ENCODE measurements around the gene CTNNA2. TPM values are rescaled to one million over a fixed set of nuclear protein-coding genes. Genes with fewer than 3 reads are reported as not detected.

Gene CTNNA2
- total and polyA plus RNA-seq, 8 donors = 0.08 to 0.56 (median 0.17) TPM; not detected in 2

DNA sequence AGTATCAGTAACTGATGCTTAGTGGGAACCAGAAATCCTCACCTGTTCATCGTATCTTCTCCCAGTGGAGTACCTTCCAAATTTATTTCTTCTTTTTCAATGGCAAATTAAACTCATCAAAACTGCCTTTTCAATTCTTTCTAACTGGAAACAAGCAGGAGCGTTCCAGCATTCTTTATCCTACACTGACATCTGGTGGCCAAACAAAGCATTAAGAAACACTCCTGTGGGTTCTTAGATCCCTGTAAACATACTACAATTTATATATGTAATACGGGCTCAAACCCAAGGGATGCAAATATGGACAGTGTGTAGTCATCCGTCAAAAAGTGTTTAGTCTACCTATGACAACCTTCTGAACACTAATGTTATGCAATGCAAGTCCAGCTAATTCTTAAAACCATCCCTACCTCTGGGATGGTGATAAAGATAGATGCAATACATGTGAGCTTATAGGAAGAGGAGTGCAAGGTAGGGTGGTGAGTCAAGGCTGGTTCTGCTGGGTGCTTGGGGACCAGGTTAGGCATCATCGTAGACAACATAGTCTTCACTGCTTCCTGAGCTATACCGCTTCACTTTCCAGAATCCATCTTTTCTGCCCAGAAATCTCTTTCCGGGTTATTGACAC lies 375.0 kb downstream of the CTNNA2 start:
- Histone ChIP-seq H3K27me3 (no peaks in the 10 kb centered on the region), H3K27ac (no peak overlapping the region), H3K4me3 (no peak overlapping the region), H3K4me1 (no peaks in the 10 kb centered on the region), H3K36me3 (no peaks in the 10 kb centered on the region), H3K9me3 (no peaks in the 10 kb centered on the region)
- DNase-seq (peak in 2 of 4 donors; percentile 57 to 74), ATAC-seq (peak; percentile 76)
- TF ChIP-seq, protein P1, sequence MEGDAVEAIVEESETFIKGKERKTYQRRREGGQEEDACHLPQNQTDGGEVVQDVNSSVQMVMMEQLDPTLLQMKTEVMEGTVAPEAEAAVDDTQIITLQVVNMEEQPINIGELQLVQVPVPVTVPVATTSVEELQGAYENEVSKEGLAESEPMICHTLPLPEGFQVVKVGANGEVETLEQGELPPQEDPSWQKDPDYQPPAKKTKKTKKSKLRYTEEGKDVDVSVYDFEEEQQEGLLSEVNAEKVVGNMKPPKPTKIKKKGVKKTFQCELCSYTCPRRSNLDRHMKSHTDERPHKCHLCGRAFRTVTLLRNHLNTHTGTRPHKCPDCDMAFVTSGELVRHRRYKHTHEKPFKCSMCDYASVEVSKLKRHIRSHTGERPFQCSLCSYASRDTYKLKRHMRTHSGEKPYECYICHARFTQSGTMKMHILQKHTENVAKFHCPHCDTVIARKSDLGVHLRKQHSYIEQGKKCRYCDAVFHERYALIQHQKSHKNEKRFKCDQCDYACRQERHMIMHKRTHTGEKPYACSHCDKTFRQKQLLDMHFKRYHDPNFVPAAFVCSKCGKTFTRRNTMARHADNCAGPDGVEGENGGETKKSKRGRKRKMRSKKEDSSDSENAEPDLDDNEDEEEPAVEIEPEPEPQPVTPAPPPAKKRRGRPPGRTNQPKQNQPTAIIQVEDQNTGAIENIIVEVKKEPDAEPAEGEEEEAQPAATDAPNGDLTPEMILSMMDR (IDR thresholded peaks at IDR 0.05) = peak; percentile 48 to 54
- intact Hi-C loops (cut with DNase I) = no loop called here

DNA sequence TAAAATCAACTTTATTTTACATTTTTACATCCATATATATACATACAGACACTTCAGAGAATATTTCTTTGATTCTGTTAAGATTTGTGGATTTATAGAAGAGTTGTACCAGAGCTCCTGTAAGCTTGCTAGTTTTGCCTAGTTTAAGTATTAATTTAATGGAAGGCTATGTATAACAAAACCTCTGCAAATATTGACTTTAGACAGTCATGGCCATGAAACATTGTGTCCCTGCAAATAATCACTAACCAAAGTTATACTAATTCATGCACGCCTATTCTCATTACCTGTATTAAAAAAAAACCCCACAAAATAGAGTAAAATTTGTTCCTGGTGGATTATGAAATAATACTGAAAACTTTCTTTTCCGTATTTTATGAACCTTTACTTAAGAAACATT lies 379.3 kb downstream of the CTNNA2 start:
- Histone ChIP-seq H3K36me3 (no peaks in the 10 kb centered on the region), H3K9me3 (no peaks in the 10 kb centered on the region), H3K27me3 (no peaks in the 10 kb centered on the region), H3K4me1 (no peaks in the 10 kb centered on the region), H3K4me3 (no peak overlapping the region), H3K27ac (no peak overlapping the region)
- intact Hi-C loops (cut with DNase I) = no loop called here
- TF ChIP-seq, protein P1 (IDR thresholded peaks at IDR 0.05) = no peak
- no peak for ATAC-seq
- no peak for DNase-seq

DNA sequence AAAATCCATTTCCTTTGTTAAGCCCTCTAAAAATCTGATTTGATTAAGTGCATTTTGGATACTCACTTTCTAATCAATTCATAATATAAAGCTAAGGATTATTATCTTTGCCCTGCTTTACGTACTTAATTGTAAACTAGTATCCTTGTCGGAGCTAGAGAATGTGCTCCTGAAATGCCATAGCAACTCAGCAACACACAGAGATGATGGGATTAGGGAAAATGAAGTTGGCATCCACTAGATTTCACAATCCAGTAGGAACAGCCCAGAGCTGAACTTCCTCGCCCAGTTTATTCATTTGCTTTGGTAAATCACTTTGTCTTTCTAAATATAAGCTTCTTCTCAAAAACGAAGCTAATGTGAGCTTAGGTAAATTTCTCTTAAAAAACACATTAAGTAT lies 386.3 kb downstream of the CTNNA2 start:
- Histone ChIP-seq H3K4me3 (no peak overlapping the region), H3K4me1 (no peaks in the 10 kb centered on the region), H3K27ac (no peak overlapping the region), H3K27me3 (no peaks in the 10 kb centered on the region), H3K9me3 (no peaks in the 10 kb centered on the region), H3K36me3 (no peaks in the 10 kb centered on the region)
- ATAC-seq (no peak), DNase-seq (peak in 1 of 4 donors; percentile 5)
- intact Hi-C loops (cut with DNase I) = no loop called here
- TF ChIP-seq, protein P1 (IDR thresholded peaks at IDR 0.05) = no peak

DNA sequence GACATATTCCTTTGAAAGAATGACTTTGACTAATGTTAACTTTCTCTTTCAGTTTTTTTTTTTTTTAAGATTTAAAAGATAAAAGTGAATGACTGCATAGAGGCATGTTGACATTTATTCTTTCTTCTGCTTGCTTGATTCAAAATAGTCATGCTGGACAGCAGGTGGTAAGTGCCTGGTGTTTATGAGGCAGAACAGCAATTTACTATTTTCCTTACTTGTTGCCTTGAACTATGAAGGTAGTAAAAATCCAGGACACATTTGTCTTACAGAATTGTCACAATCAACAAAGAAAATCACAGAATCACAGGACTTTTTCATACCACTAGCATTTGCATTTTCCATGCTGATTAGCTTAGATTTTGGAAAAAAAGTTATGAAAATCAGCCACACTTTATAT lies 388.3 kb downstream of the CTNNA2 start:
- Histone ChIP-seq H3K27ac (no peak overlapping the region), H3K27me3 (no peaks in the 10 kb centered on the region), H3K4me3 (no peak overlapping the region), H3K9me3 (no peaks in the 10 kb centered on the region), H3K36me3 (no peaks in the 10 kb centered on the region), H3K4me1 (no peaks in the 10 kb centered on the region)
- TF ChIP-seq, protein P1 (IDR thresholded peaks at IDR 0.05) = no peak
- no peak for DNase-seq
- ATAC-seq = no peak
- intact Hi-C loops (cut with DNase I) = no loop called here

DNA sequence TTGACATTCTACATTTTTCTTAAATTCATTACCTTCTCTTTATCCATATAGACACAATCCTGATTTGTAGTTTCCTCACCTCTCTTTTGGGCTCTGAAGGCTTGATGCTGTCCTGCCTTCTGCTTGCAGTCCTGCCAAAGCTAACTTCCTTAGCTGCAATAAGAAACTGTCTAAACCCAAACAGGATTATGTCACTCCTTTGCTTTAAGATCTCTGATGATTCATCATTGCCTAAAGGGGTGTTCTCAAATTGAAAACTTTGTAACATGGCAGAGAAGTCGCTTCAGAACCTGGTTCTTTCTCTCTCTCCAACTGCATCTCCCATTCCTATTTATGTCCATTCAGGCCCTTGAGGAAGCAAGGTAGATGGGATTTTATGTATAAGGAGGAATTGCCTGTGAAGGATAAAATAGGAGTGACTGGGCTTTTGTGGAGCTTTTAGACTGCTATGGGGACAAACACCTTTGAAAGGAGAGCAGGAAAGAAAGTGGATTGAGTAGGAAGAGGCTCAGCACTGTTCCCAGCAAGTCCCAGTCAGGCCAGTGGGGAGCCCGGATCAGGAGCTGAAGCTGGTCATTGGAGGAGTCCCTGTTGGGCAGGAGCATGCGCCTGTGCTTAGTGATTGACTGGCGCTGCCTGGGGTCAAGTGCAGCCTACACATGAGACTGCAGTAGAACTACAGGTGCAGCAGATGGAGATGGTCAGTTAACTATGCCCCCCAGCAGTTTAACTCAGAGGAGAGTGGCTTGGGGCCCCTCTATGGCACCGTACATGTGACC lies 390.6 kb downstream of the CTNNA2 start:
- DNase-seq = no peak
- ATAC-seq = no peak

More for the DNA sequence above, 390.6 kb downstream of the CTNNA2 start:
- TF ChIP-seq, protein P1 (IDR thresholded peaks at IDR 0.05) = no peak
- no peaks in the 10 kb centered on the region for H3K36me3 ChIP-seq
- no peak overlapping the region for H3K27ac ChIP-seq
- intact Hi-C loops (cut with DNase I) = no loop called here
- no peaks in the 10 kb centered on the region for H3K9me3 ChIP-seq
- H3K4me3 ChIP-seq = no peak overlapping the region
- no peaks in the 10 kb centered on the region for H3K4me1 ChIP-seq
- H3K27me3 ChIP-seq = no peaks in the 10 kb centered on the region

Measured in left lung (tissue), 10 donors.